Stimulated activated CD8-positive, alpha-beta memory T cell treated with anti-CD3 and anti-CD28 coated beads, Interleukin-12 subunit alpha, Interleukin-12 subunit beta, amount 100 ng/mL, for 24 hours (primary cell): ENCODE results near the gene ALOX5.
A peak's percentile ranks its signal among the peaks of the same experiment; 100 is the strongest.

Source experiments
- DNase-seq: peaks from one replicate; pipeline ENCODE4 v3.0.0-alpha.2; 2020; ENCODE audit errors: extremely low read depth

Gene ALOX5

DNA sequence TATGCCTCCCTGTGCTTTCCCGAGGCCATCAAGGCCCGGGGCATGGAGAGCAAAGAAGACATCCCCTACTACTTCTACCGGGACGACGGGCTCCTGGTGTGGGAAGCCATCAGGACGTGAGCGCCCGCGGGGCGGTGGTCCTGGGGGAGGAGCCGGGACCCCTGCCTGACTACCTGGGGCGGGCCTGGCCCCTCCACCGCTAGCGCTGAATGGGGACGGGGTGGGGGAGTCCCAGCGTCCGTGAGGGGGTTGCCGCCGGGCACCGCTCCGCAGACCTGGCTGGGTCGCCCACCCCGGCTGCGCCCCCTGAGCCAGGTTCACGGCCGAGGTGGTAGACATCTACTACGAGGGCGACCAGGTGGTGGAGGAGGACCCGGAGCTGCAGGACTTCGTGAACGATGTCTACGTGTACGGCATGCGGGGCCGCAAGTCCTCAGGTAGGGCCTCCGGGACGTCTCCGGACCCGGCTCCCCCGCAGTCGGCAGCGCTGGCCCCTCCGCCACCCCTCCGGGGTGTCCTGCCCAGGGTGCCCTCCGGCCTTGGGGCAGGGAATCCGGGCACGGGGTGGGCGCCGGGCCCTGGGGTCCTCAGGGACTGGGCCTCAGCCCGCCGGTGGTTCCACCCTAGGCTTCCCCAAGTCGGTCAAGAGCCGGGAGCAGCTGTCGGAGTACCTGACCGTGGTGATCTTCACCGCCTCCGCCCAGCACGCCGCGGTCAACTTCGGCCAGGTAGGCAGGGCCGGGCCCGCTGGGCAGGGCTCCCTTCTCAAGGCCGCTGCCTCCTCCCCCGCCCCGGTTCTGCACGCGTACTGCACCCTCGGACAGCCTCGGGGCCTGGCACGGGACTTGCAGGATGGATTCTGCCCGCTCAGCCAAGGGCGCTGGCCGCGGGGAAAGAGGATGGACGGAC is 69.3 kb downstream of the ALOX5 start:
- no peak for DNase-seq

DNA sequence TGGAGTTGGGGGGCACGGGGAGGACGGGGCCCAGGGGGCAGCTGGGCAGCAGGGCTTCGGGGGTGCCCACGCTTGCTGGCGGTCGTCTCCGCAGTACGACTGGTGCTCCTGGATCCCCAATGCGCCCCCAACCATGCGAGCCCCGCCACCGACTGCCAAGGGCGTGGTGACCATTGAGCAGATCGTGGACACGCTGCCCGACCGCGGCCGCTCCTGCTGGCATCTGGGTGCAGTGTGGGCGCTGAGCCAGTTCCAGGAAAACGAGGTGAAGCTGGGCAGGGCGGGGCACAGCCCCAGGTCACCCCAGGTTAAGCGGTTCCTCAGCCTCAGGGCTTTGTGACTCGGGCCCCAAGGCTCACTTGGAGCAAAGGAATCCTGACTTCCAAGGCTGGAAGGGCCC is 70.0 kb downstream of the ALOX5 start:
- no peak for DNase-seq

GRCh38 chr10:45444976-45445898 is 71.2 kb downstream of the ALOX5 start:
- no peak for DNase-seq

- no peak for DNase-seq
Measured at GRCh38 chr10:45446858-45447257, 72.8 kb downstream of the ALOX5 start.

DNA sequence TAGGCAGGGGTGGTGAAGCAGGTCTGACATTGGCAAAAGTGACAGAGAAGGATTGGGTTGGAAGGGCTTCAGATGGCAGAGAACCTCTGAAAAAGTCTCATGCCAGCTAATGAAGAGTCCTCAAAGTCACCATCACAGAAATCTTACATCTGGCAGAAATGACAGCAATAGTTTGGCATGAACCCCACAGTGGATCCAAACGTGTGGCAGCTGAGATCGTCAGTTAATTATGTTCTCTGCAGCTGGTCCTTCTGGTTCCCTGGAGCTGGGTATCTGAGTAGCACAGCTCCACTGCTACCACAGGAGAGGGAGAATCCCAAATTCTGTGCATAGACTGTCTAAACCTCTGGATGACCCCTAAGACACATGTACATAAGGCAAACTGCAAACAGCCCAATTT is 73.4 kb downstream of the ALOX5 start:
- DNase-seq, result no peak

GRCh38 chr10:45450866-45451265 is 76.8 kb downstream of the ALOX5 start:
- DNase-seq, result no peak

DNA sequence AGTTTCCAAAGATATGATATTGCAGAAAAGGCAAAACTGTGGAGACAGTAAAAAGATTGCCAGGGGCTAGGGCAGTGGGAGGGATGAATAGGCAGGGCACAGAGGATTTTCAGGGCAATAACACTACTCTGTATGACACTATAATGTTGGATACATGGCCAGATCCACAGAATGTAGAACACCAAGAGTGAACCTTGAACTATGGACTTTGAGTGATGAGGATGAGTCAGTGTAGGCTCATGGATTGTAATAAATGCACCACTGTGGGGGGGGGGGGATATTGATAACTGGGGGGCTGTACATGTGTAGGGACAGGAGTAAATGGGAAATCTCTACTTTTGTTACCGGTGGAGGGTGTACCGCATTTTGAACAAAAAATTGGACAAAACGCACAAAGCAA is 77.4 kb downstream of the ALOX5 start:
- no peak for DNase-seq

DNA sequence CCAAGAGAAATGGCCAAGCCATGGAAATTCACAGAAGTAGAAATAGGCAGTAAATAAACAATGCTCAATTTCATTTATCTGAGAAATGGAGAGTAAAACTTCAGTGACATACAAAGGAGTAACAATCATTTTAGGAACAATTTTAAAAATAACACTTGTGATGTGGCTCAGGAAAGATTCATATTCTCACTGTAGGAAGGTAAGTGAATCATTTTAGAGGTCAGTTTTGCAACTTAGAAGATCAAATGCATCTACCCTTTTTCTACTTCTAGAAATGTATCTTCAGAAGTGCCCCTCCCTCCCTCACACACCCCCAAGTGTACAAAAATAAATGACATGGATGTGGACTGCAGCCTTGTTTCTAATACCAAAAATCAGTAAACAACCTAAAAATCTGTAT is 78.3 kb downstream of the ALOX5 start:
- no peak for DNase-seq

DNA sequence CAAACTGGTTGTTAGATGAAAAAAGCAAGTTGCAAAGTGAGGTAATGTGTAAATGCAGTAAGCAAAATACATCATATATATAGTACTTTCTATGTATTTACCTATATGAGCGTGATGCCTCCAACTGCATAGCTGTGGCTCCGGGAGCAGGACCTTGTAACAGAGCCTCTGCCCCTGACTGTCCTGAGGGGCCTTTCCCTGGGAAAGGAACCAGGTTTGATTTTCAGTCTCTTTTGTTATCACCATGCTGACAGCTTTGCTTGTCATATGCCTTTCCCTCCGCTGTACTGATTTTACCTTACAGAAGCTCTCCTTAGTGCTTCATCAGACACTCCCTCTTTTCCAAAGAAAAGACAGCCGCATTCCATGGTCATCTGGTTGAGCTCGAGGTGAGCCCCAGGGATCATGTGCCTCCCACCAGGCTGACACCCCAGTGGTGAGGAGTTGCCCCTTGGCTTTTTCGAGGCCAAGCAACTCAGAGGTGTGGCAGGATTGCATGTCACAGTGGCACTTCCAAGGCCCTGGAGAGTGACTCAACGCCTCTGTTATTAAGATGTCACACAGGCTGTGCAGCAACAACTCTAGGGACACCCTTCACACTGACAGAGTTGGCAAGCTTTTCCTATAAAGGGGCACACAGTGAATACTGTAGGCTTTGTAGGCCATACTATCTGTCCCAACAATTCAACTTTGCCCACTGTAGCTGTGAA is 78.9 kb downstream of the ALOX5 start:
- no peak for DNase-seq

DNA sequence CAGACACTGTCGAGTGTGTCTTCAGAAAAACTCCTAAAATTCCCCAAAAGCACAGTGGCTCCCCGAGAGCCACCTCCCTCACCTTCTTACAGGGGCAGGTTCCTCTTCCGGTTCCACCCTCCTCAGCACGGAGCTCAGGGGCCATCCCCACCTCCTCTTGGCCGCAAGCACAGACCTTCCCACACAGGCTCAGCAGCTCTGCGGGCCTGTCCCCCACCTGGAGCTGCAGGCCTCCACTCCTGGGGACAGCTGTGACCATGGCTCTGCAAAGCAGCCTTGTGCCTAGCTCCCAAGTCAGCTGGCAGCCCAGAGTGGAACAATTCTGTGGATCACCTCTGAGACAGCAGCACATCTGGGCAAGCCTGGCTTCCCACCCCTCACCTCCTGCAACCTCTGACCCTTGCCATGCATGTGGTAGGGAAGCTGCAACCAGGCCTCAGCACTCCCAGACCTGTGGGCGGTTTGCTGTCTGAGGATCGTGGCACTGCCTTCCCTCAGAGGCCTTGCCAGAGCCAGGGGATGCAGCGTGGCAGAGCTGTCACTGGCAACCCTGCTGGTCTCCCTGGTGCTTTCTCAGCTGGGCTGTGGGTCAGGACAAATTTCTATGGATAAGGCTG is 79.7 kb downstream of the ALOX5 start:
- DNase-seq, result no peak

DNA sequence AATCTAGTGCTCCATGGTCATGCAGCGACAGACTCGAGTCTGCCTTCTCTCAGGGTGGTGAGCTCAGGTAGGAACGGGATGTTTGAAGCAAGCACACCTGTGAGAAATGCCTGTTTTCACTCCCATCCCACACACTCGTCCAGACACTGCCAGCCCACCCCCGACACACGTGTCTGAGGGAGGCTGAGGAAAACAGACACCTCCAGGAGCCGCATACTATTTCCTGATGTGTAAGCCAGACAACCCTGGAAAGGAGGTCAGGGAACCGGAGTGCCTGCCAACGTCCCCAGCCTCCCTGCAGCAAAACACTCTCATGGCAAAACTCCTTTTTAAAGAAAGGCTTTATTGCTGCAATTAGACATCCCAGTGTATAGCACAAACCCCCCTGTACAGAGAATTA is 80.2 kb downstream of the ALOX5 start:
- no peak for DNase-seq

GRCh38 chr10:45454859-45455258 is 80.8 kb downstream of the ALOX5 start:
- no peak for DNase-seq

DNA sequence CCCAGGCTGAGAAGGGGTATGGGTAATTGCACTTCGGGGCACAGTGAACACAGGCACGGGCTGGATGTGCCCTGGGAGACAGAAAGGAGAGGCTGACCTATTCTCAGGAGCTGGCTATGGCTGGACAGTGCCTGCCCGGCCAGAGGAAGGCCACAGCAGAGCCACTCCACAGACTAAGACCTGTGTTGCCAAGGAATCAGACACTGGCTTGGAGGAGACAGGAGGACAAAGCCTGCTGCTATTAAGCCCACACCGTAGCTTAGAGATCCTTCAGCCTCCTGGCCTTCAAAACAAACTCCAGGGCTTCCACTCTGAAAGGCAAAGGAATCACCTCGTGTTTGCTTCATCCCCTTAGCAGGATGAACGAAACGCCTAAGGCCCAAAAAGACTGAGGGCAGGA is 82.2 kb downstream of the ALOX5 start:
- DNase-seq, result no peak

DNA sequence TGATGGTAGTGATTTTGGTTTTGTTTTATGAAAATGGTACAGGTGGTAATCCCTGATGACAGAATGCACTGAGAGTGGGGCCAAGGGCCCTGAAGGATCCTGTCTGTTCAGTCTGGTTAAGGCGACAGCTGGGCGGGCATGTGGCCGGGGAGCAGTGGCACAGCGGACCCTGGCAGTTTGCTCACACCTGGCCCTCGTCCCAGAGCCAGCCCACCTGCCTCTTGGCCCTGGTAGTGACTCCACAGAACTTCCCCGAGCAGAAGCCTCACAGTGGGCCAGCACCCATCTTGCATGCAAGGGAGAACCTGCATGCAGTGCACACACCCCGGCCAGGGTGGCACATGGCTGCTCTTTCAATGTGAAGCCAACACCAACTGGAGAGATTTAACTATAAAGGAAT is 82.8 kb downstream of the ALOX5 start:
- DNase-seq, result no peak

- no peak for DNase-seq
Measured at GRCh38 chr10:45457487-45457886, 83.5 kb downstream of the ALOX5 start.

- no peak for DNase-seq
Measured at GRCh38 chr10:45460235-45460878, 86.3 kb downstream of the ALOX5 start.

DNA sequence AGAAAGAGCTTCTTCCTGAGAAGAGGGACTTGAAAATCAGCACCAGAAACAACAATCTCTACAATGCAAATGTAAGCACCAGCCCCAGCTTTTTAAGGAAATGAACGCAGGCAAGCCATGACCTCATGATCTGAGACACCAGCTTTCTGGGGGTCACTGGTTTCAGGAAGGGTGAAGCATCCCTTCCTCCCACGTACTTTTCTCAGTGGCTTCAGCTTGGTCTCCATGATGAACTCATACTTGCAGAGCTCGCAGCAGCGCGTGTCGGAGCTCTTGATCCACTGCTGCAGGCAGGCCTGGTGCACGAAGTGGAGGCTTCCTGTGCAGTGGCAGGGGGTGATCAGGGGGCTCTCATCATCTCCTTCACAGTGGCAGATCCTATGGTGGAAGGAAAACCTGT is 87.0 kb downstream of the ALOX5 start:
- DNase-seq, result no peak

GRCh38 chr10:45463244-45464116 is 89.5 kb downstream of the ALOX5 start:
- no peak for DNase-seq

DNA sequence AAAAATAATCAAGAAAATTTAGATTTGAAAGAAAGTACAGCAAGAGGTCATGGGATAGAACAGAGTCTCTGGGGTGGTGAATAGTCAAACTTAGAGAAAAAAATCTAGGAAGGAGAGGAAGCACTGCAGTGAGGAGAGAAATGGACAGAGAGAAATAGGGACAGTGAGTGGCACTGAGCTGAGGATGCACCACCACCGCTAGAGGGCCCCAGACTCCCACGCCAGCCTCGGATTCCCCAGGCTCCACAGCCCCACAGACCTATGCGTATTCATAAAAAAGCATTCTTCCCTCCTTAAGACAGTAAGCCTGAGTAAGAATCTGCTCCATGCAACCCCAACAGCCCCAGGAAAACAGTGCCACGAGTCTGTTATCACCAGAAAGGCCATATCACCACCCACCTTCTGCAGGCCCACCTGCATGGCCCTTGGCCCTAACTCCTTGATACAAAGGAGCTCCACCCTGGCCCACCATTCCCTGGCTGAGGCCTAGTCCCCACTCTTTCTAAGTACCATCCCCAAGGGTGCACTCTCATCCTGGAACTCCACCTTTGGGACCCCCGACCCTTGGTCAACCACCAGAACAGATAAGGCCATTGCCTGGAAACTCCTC is 91.0 kb downstream of the ALOX5 start:
- peak; percentile 31 for DNase-seq

DNA sequence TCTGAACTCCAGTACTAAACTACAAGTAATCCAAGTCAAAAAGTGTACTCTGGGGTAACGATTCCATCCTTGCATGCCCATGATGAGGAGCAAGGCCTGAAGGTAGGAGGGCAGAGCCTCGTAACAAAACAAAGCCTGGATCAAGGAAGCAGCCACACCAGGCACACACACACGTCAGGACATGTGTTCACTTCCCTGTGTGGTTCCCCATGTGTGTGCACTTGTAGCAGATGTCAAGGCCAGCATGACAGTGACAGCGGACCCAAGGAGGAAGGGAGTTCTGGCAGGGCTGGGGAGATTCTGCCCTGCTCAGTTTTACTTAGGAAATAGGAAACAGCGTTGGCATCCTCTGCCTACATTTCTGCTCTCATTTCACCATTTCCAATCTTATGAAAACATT is 92.8 kb downstream of the ALOX5 start:
- no peak for DNase-seq
